ENCODE results near the gene SLC24A2. TPM values are rescaled to one million over a fixed set of nuclear protein-coding genes. Genes with fewer than 3 reads are reported as not detected.

The SLC24A2 gene
- total and polyA plus RNA-seq, 2 donors (not counting 1 experiment from before 2014, with no cell fraction given): not detected

GRCh38 chr9:19816769-19817168 lies 27.9 kb upstream of the SLC24A2 start:
- Histone ChIP-seq H3K9me3 (ENCODE audit: control extremely low read depth in 1 of 3, control insufficient read depth in 2 of 3, insufficient read depth in 1 of 3, low read length in 2 of 3) (no peaks in the 10 kb centered on the region), H3K27me3 (replicated peaks in 1 of 4; ENCODE audit: control extremely low read depth in 1 of 4, control insufficient read depth in 3 of 4, insufficient read depth in 4 of 4, low read length in 3 of 4) (no peaks in the 10 kb centered on the region), H3K4me3 (ENCODE audit: control extremely low read depth in 1 of 5, extremely low read depth in 1 of 5, insufficient read depth in 1 of 5, low read depth in 2 of 5, low read length in 4 of 5) (no peak overlapping the region), H2AFZ (ENCODE audit: insufficient read depth, low read depth, low read length, poor library complexity, severe bottlenecking) (no peak overlapping the region), H3K79me2 (ENCODE audit: control insufficient read depth, insufficient read depth, low read length) (no peaks in the 10 kb centered on the region), H3K4me1 (ENCODE audit: control insufficient read depth in 2 of 2, insufficient read depth in 2 of 2, low read length in 2 of 2) (no peaks in the 10 kb centered on the region), H4K20me1 (ENCODE audit: control insufficient read depth, insufficient read depth, low read length, poor library complexity, severe bottlenecking) (no peaks in the 10 kb centered on the region), H3K36me3 (replicated peaks in 1 of 2; ENCODE audit: control extremely low read depth in 1 of 2, control insufficient read depth in 1 of 2, extremely low read depth in 1 of 2, insufficient read depth in 2 of 2, low read length in 1 of 2) (no peaks in the 10 kb centered on the region), H3K27ac (ENCODE audit: low read length in 2 of 2) (no peak overlapping the region), H3K9ac (ENCODE audit: low read length) (no peak overlapping the region), H3K4me2 (replicated peaks; ENCODE audit: low read depth, low read length, poor library complexity, severe bottlenecking) (no peak overlapping the region)
- no peak for TF ChIP-seq CTCF (IDR thresholded peaks at IDR 0.05)
- TF ChIP-seq EZH2 (IDR thresholded peaks at IDR 0.05; ENCODE audit: borderline replicate concordance, insufficient read depth, low read depth, low read length, poor library complexity, severe bottlenecking): no peak
- no peak overlapping the region for H3K4me3 Mint-ChIP-seq
- H3K9me3 Mint-ChIP-seq (ENCODE audit: insufficient read depth): peaks cover 4% of the 10 kb centered on the region
- DNase-seq: no peak
- ChIA-PET POLR2A (no interaction called here), CTCF (interaction anchor here (0.6 kb wide), 1 partner anchor 11 kb away, joined by 4 read pairs; no protein-coding TSS in a partner anchor)
- no peaks in the 10 kb centered on the region for H3K4me1 Mint-ChIP-seq
- H3K27ac Mint-ChIP-seq: no peak overlapping the region
- ATAC-seq (ENCODE audit: low read depth): no peak
- no CpG with 5 or more reads among the region's 2 CpGs for WGBS (ENCODE audit: insufficient coverage)
- H3K27me3 Mint-ChIP-seq: no peaks in the 10 kb centered on the region
- intact Hi-C loops (cut with micrococcal nuclease): no loop called here

GRCh38 chr9:19812194-19812593 lies 23.4 kb upstream of the SLC24A2 start:
- Histone ChIP-seq H3K27ac (ENCODE audit: low read length in 2 of 2) (no peak overlapping the region), H3K4me1 (ENCODE audit: control insufficient read depth in 2 of 2, insufficient read depth in 2 of 2, low read length in 2 of 2) (no peaks in the 10 kb centered on the region), H3K79me2 (ENCODE audit: control insufficient read depth, insufficient read depth, low read length) (no peaks in the 10 kb centered on the region), H3K9ac (ENCODE audit: low read length) (no peak overlapping the region), H3K4me3 (ENCODE audit: control extremely low read depth in 1 of 5, extremely low read depth in 1 of 5, insufficient read depth in 1 of 5, low read depth in 2 of 5, low read length in 4 of 5) (no peak overlapping the region), H3K4me2 (replicated peaks; ENCODE audit: low read depth, low read length, poor library complexity, severe bottlenecking) (no peak overlapping the region), H3K27me3 (replicated peaks in 1 of 4; ENCODE audit: control extremely low read depth in 1 of 4, control insufficient read depth in 3 of 4, insufficient read depth in 4 of 4, low read length in 3 of 4) (no peaks in the 10 kb centered on the region), H3K9me3 (ENCODE audit: control extremely low read depth in 1 of 3, control insufficient read depth in 2 of 3, insufficient read depth in 1 of 3, low read length in 2 of 3) (no peaks in the 10 kb centered on the region), H4K20me1 (ENCODE audit: control insufficient read depth, insufficient read depth, low read length, poor library complexity, severe bottlenecking) (no peaks in the 10 kb centered on the region), H3K36me3 (replicated peaks in 1 of 2; ENCODE audit: control extremely low read depth in 1 of 2, control insufficient read depth in 1 of 2, extremely low read depth in 1 of 2, insufficient read depth in 2 of 2, low read length in 1 of 2) (no peaks in the 10 kb centered on the region), H2AFZ (ENCODE audit: insufficient read depth, low read depth, low read length, poor library complexity, severe bottlenecking) (no peak overlapping the region)
- DNase-seq (no peak), ATAC-seq (ENCODE audit: low read depth) (no peak)
- ChIA-PET CTCF (no interaction called here), POLR2A (no interaction called here)
- Mint-ChIP-seq H3K27ac (no peak overlapping the region), H3K4me1 (no peaks in the 10 kb centered on the region), H3K9me3 (ENCODE audit: insufficient read depth) (no peaks in the 10 kb centered on the region), H3K4me3 (no peak overlapping the region), H3K27me3 (no peaks in the 10 kb centered on the region)
- intact Hi-C loops (cut with micrococcal nuclease): no loop called here
- no peak for TF ChIP-seq CTCF (IDR thresholded peaks at IDR 0.05)
- TF ChIP-seq EZH2 (IDR thresholded peaks at IDR 0.05; ENCODE audit: borderline replicate concordance, insufficient read depth, low read depth, low read length, poor library complexity, severe bottlenecking): no peak

Data from B cell (primary cell).